NCI-H1930 (cell line): Measurements from ENCODE around the gene EIF3L.

Source experiments
- DNase-seq, 2 experiments: peaks; one replicate each; lab custom pipeline; 2025; lab: John Stamatoyannopoulos, UW

The EIF3L gene

GRCh38 chr22:37905534-37906363 is 56.5 kb downstream of the EIF3L start, which contains the start of gene MICALL1:
MICALL1 (plus strand) TSS chr22:37906297; CDS start chr22:37906423, 126 bp downstream.
- DNase-seq, result peak; percentile 43 to 76

GRCh38 chr22:37906364-37907008 is 57.3 kb downstream of the EIF3L start:
- no peak for DNase-seq

- DNase-seq, result no peak
These were observed 58.1 kb downstream of the EIF3L start for GRCh38 chr22:37907036-37907954.

- no peak for DNase-seq
These were observed 60.5 kb downstream of the EIF3L start for GRCh38 chr22:37909766-37910165.

GRCh38 chr22:37910890-37911672 is 61.9 kb downstream of the EIF3L start:
- no peak for DNase-seq

GRCh38 chr22:37911697-37912096 is 62.5 kb downstream of the EIF3L start:
- DNase-seq, result no peak

GRCh38 chr22:37912171-37912570 is 63.0 kb downstream of the EIF3L start:
- no peak for DNase-seq

GRCh38 chr22:37913233-37913721 is 64.1 kb downstream of the EIF3L start:
- no peak for DNase-seq

- no peak for DNase-seq
These were observed 67.1 kb downstream of the EIF3L start for GRCh38 chr22:37916311-37916710.

- DNase-seq, result no peak
These were observed 68.8 kb downstream of the EIF3L start for GRCh38 chr22:37917874-37918548.

- DNase-seq, result no peak
These were observed 69.5 kb downstream of the EIF3L start for GRCh38 chr22:37918580-37919270.

GRCh38 chr22:37920126-37920525 is 70.9 kb downstream of the EIF3L start:
- no peak for DNase-seq

GRCh38 chr22:37922191-37922590 is 73.0 kb downstream of the EIF3L start:
- DNase-seq, result no peak

GRCh38 chr22:37923927-37924326 is 74.7 kb downstream of the EIF3L start:
- DNase-seq, result no peak

- DNase-seq, result no peak
These were observed 75.3 kb downstream of the EIF3L start for GRCh38 chr22:37924386-37925065.

GRCh38 chr22:37925330-37925729 is 76.1 kb downstream of the EIF3L start:
- no peak for DNase-seq

GRCh38 chr22:37925767-37926166 is 76.5 kb downstream of the EIF3L start:
- no peak for DNase-seq

- no peak for DNase-seq
These were observed 77.1 kb downstream of the EIF3L start for GRCh38 chr22:37926358-37926757.
